ENCODE measurements around the gene KCNMA1. TPM values are rescaled to one million over a fixed set of nuclear protein-coding genes. Genes with fewer than 3 reads are reported as not detected.

Gene KCNMA1
- total and polyA plus RNA-seq, 9 of the 15 experiments (the other 6 are each of a cell fraction or from before 2014, with no cell fraction given) = 0.01 to 0.95 (median 0.15) TPM; not detected in 4

GRCh38 chr10:77444041-77444440 is 193.6 kb downstream of the KCNMA1 start:
- Histone ChIP-seq H3K79me2 (ENCODE audit: control insufficient read depth, insufficient read depth, low read length) (no peaks in the 10 kb centered on the region), H3K9ac (ENCODE audit: insufficient read depth in 1 of 2, low read depth in 2 of 2, low read length in 2 of 2) (no peak overlapping the region), H3K27me3 (ENCODE audit: control insufficient read depth in 2 of 2, insufficient read depth in 2 of 2, low read length in 2 of 2) (peaks cover 0 to 8% of the 10 kb centered on the region in 2 experiments; a peak in 1 of 5 replicates), H3K9me1 (ENCODE audit: control insufficient read depth, insufficient read depth, low read length) (no peaks in the 10 kb centered on the region), H3K36me3 (ENCODE audit: control insufficient read depth, insufficient read depth, low read length) (no peaks in the 10 kb centered on the region), H4K20me1 (replicated peaks; ENCODE audit: control insufficient read depth, insufficient read depth, low read length) (peaks cover 5% of the 10 kb centered on the region), H3K27ac (ENCODE audit: extremely low read depth, low read depth, low read length) (no peak overlapping the region), H3K4me3 (no peak overlapping the region), H3K4me2 (ENCODE audit: insufficient read depth, low read length) (no peak overlapping the region), H2AFZ (ENCODE audit: low read depth, low read length) (no peak overlapping the region), H3K4me1 (replicated peaks in 1 of 2; ENCODE audit: control insufficient read depth in 2 of 2, insufficient read depth in 2 of 2, low read length in 2 of 2) (no peaks in the 10 kb centered on the region), H3K9me3 (replicated peaks; ENCODE audit: control insufficient read depth, insufficient read depth, low read depth, low read length) (no peaks in the 10 kb centered on the region)
- ATAC-seq (no peak), DNase-seq (ENCODE audit: extremely low read depth in 1 of 4, low spot score in 3 of 4) (no peak), FAIRE-seq (no peak)
- CTCF ChIA-PET (ENCODE audit: low intra/inter-chr PET ratio) = no interaction called here
- in situ Hi-C loops (cut with MboI) (no loop called here), intact Hi-C loops (cut with micrococcal nuclease) (no loop called here)
- TF ChIP-seq CBX5 (IDR thresholded peaks at IDR 0.05; ENCODE audit: borderline replicate concordance, low read depth) (no peak), ZNF23 (CRISPR knock-in tag; IDR thresholded peaks at IDR 0.05) (no peak), HDAC3 (IDR thresholded peaks at IDR 0.05; ENCODE audit: borderline replicate concordance, partially characterized antibody) (no peak), HNRNPLL (IDR thresholded peaks at IDR 0.05; ENCODE audit: low read depth, low read length, poor library complexity, severe bottlenecking) (no peak), ZNF778 (CRISPR knock-in tag; IDR thresholded peaks at IDR 0.05) (no peak), TFAM (CRISPR knock-in tag; conservative IDR thresholded peaks at IDR 0.05) (no peak), CTCF (IDR thresholded peaks at IDR 0.05 in 2 of 3, conservative IDR thresholded peaks at IDR 0.05 in 1 of 3; ENCODE audit: insufficient read depth in 2 of 3, low read depth in 1 of 3, low read length in 3 of 3) (no peak), CHD1 (IDR thresholded peaks at IDR 0.05; ENCODE audit: low read length) (no peak), CREB1 (IDR thresholded peaks at IDR 0.05) (no peak), CREB1 (CRISPR knock-in tag; IDR thresholded peaks at IDR 0.05) (no peak), RFX7 (CRISPR knock-in tag; IDR thresholded peaks at IDR 0.05) (no peak), CEBPB (tag; IDR thresholded peaks at IDR 0.05) (no peak), NR2C2 (CRISPR knock-in tag; IDR thresholded peaks at IDR 0.05) (no peak), NR2C2 (tag; IDR thresholded peaks at IDR 0.05) (no peak)
- WGBS (ENCODE audit: insufficient coverage, low coverage, missing lambda C conversion rate) = 0% methylated on average over 2 of the region's 2 CpGs
- POLR2A ChIA-PET = no interaction called here
- no TSS peak for BruUV-seq (replicated peaks)
